ENCODE results near the gene NELFA. TPM values are rescaled to one million over a fixed set of nuclear protein-coding genes. Genes with fewer than 3 reads are reported as not detected.

The NELFA gene
- total and polyA plus RNA-seq, 2 of the 4 experiments (the other 2 are of a cell fraction) = 4.3 to 21.9 TPM

DNA sequence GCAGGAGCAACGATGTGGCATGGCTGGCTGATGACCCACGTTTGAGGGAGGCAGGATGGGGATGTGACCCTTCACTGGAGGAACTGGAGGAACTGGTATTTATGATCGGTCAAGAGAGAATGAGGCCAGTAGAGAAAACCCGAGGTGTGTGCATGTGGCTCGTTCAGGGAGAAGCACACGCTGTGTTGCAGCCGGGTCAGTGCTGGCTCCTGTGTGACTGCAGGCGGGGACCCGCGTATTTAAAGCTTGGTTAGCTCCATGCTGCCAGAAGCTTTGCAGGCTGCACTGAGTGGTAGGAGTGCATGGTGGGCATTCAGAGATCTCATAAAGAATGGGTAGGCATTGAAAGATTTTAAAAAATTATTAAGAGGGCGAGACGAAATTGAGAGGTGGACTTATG, 52.1 kb downstream of the NELFA start:
- in situ Hi-C loops (cut with MboI; ENCODE audit: low sequenced_read_pairs) = no loop called here

More for the DNA sequence above, 52.1 kb downstream of the NELFA start:
- Histone ChIP-seq H3K4me3 (ENCODE audit: insufficient read depth, low read depth, low read length) (no peak overlapping the region), H2BK15ac (ENCODE audit: low read depth, low read length) (no peak overlapping the region), H2BK5ac (ENCODE audit: low read depth, low read length, poor library complexity, severe bottlenecking) (no peak overlapping the region), H3K4me2 (ENCODE audit: low read depth, low read length) (no peak overlapping the region), H3K56ac (ENCODE audit: extremely low read depth, insufficient read depth, low read length) (no peak overlapping the region), H3K4ac (ENCODE audit: low read depth, low read length) (no peak overlapping the region), H2AFZ (replicated peaks; ENCODE audit: low read length, poor library complexity) (no peak overlapping the region), H4K20me1 (ENCODE audit: insufficient read depth, low read length) (peaks cover 3% of the 10 kb centered on the region; the same call in 1 of the 2 replicates), H2BK20ac (ENCODE audit: low read depth, low read length) (no peak overlapping the region), H3K27ac (ENCODE audit: insufficient read depth, low read length) (no peak overlapping the region), H3K79me1 (ENCODE audit: low read depth in 1 of 2, low read length in 2 of 2) (peaks cover 9 to 62% of the 10 kb centered on the region in 2 experiments; a peak in 3 of 4 replicates), H3K4me1 (ENCODE audit: control insufficient read depth, insufficient read depth, low read length) (peaks cover 14% of the 10 kb centered on the region), H2BK120ac (ENCODE audit: low read depth, low read length) (no peak overlapping the region), H3K36me3 (ENCODE audit: control insufficient read depth, insufficient read depth, low read length) (peaks cover 53% of the 10 kb centered on the region), H4K8ac (ENCODE audit: low read depth in 2 of 2, low read length in 2 of 2) (no peak overlapping the region), H3K18ac (ENCODE audit: low read depth, low read length) (no peak overlapping the region), H3K23ac (ENCODE audit: low read depth, low read length) (no peak overlapping the region), H2AK9ac (replicated peaks; ENCODE audit: low read depth, low read length, poor library complexity) (no peak overlapping the region), H3K14ac (replicated peaks; ENCODE audit: low read depth, low read length) (no peak overlapping the region), H3K9ac (ENCODE audit: low read depth, low read length) (no peak overlapping the region), H3K9me3 (ENCODE audit: control insufficient read depth, insufficient read depth, low read length) (no peaks in the 10 kb centered on the region), H3K9me1 (ENCODE audit: insufficient read depth, low read length) (0 out of 2 replicates have a peak, but pooled peaks cover 7% of the 10 kb centered on the region), H4K5ac (ENCODE audit: low read depth, low read length) (no peak overlapping the region), H2AK5ac (ENCODE audit: low read depth, low read length) (no peak overlapping the region), H3K27me3 (ENCODE audit: control insufficient read depth, insufficient read depth, low read length) (no peaks in the 10 kb centered on the region), H4K91ac (ENCODE audit: insufficient read depth, low read depth, low read length) (no peak overlapping the region)
- 92 to 100% methylated on average over 2 to 11 of the region's 12 CpGs for whole genome bisulfite sequencing, 2 experiments (ENCODE audit: extremely low coverage in 2 of 2, insufficient read length in 1 of 2)
- no peak for ATAC-seq (ENCODE audit: low read depth)
- ChIA-PET POLR2A (ENCODE audit: unreplicated experiment) (no interaction called here), CTCF (no interaction called here)
- TF ChIP-seq RAD21 (IDR thresholded peaks at IDR 0.05; ENCODE audit: low read length) (no peak), CHD1 (IDR thresholded peaks at IDR 0.05; ENCODE audit: low read depth, low read length) (no peak), CTCF (conservative IDR thresholded peaks at IDR 0.05; ENCODE audit: low read depth, low read length) (no peak), MAFK (IDR thresholded peaks at IDR 0.05; ENCODE audit: low read depth, low read length) (no peak)
- dilution Hi-C loops (cut with HindIII; ENCODE audit: low sequenced_read_pairs, unreplicated experiment) (no loop called here), intact Hi-C loops (cut with micrococcal nuclease) (no loop called here)
- BruUV-seq (replicated peaks) = no TSS peak
- DNase-seq = no peak
